T-helper 17 cell (primary cell): ENCODE measurements around the gene USP16. TPM values are rescaled to one million over a fixed set of nuclear protein-coding genes. Genes with fewer than 3 reads are reported as not detected.
"Not testable (repeated sequence)": the region's sequence is repeated elsewhere in the genome, so short reads cannot be mapped to it uniquely, and the experiment has no call there.

ENCODE experiments used
- ATAC-seq: fragments of 150-1000 bp; cut with Tn5 transposase; 2 replicates; pipeline ENCODE4 v1.10.0; 2021; ENCODE audit warnings: mild to moderate bottlenecking, moderate library complexity
- DNase-seq, 3 donors: peaks; one replicate each; pipeline versions ENCODE4 v3.0.0 to v3.0.0-alpha.2; 2020 to 2021
- H3K9me3 ChIP-seq: one replicate; pipeline ENCODE4 v1.7.0; 2013; ENCODE audit warnings: low read length, mild to moderate bottlenecking; ENCODE audit not compliant: control insufficient read depth, poor library complexity, severe bottlenecking
- H3K27ac Mint-ChIP-seq: one replicate; pipeline ENCODE4 v1.8.0; 2022; ENCODE audit warnings: mild to moderate bottlenecking, moderate library complexity, mixed read lengths
- H3K27me3 Mint-ChIP-seq: one replicate; pipeline ENCODE4 v1.8.0; 2022; ENCODE audit warnings: mixed read lengths
- H3K36me3 Mint-ChIP-seq: one replicate; pipeline ENCODE4 v1.8.0; 2022; ENCODE audit warnings: low read depth, mixed read lengths
- H3K4me1 Mint-ChIP-seq: one replicate; pipeline ENCODE4 v1.8.0; 2022; ENCODE audit warnings: mild to moderate bottlenecking, mixed read lengths
- H3K4me3 Mint-ChIP-seq: one replicate; pipeline ENCODE4 v1.8.0; 2022; ENCODE audit warnings: mild to moderate bottlenecking, moderate library complexity, mixed read lengths
- total RNA-seq, 4 donors: library from RNA in 2 of 4; stranded (reverse) in 2 of 4; gene quantifications; one replicate each; pipeline ENCODE4 v1.2.3 and lab custom pipeline; 2022 to 2026

USP16 gene
- total RNA-seq (10 to 100 TPM; 65.5 to 75.3 TPM), total RNA-seq (lab: John Stamatoyannopoulos, UW) (161 to 183 reads per million in 2 donors)

- H3K9me3 ChIP-seq = no peaks in the 10 kb centered on the region
- DNase-seq (peak; percentile 83 to 91 (median 86)), ATAC-seq (peak; percentile 92)
- Mint-ChIP-seq H3K27me3 (no peaks in the 10 kb centered on the region), H3K36me3 (peaks cover 3% of the 10 kb centered on the region), H3K27ac (peak within 1 kb of the TSS; percentile 100), H3K4me1 (peaks cover 30% of the 10 kb centered on the region), H3K4me3 (peak within 1 kb of the TSS; percentile 98)
These were observed at the start of gene USP16 for GRCh38 chr21:29024474-29025327. Gene USP16, plus strand, starts transcription at chr21:29024668. Its CDS starts 3,246 bp downstream, at chr21:29027914.

GRCh38 chr21:28975397-28975796 lies 49.1 kb upstream of the USP16 start:
- no peaks in the 10 kb centered on the region for H3K9me3 ChIP-seq
- peaks cover 15% of the 10 kb centered on the region for H3K36me3 Mint-ChIP-seq
- no peak for ATAC-seq
- peaks cover 14% of the 10 kb centered on the region for H3K4me1 Mint-ChIP-seq
- no peak overlapping the region for H3K4me3 Mint-ChIP-seq
- peak overlapping the region; percentile 63 for H3K27ac Mint-ChIP-seq
- no peak for DNase-seq
- H3K27me3 Mint-ChIP-seq = no peaks in the 10 kb centered on the region

- Mint-ChIP-seq H3K4me1 (peaks cover 18% of the 10 kb centered on the region), H3K4me3 (no peak overlapping the region), H3K36me3 (peaks cover 14% of the 10 kb centered on the region), H3K27me3 (no peaks in the 10 kb centered on the region), H3K27ac (no peak overlapping the region)
- H3K9me3 ChIP-seq = no peaks in the 10 kb centered on the region
- DNase-seq (no peak), ATAC-seq (no peak)
These were observed 45.4 kb upstream of the USP16 start for GRCh38 chr21:28979092-28979491.

GRCh38 chr21:28982637-28983036 lies 41.8 kb upstream of the USP16 start:
- peaks cover 10% of the 10 kb centered on the region for H3K4me1 Mint-ChIP-seq
- DNase-seq = no peak
- no peaks in the 10 kb centered on the region for H3K27me3 Mint-ChIP-seq
- no peaks in the 10 kb centered on the region for H3K9me3 ChIP-seq
- no peak overlapping the region for H3K4me3 Mint-ChIP-seq
- H3K36me3 Mint-ChIP-seq = peaks cover 13% of the 10 kb centered on the region
- H3K27ac Mint-ChIP-seq = peak overlapping the region; percentile 8
- no peak for ATAC-seq

GRCh38 chr21:28986677-28987076 lies 37.8 kb upstream of the USP16 start:
- Mint-ChIP-seq H3K27me3 (no peaks in the 10 kb centered on the region), H3K36me3 (peaks cover 9% of the 10 kb centered on the region), H3K27ac (no peak overlapping the region), H3K4me1 (peaks cover 15% of the 10 kb centered on the region), H3K4me3 (no peak overlapping the region)
- H3K9me3 ChIP-seq = no peaks in the 10 kb centered on the region
- ATAC-seq (no peak), DNase-seq (no peak)

GRCh38 chr21:28988146-28988545 lies 36.3 kb upstream of the USP16 start:
- not testable (repeated sequence) for H3K4me3 Mint-ChIP-seq, H3K9me3 ChIP-seq, ATAC-seq, DNase-seq, H3K27me3 Mint-ChIP-seq
- peaks cover 27% of the 10 kb centered on the region for H3K4me1 Mint-ChIP-seq
- H3K27ac Mint-ChIP-seq = peak overlapping the region; percentile 39
- peaks cover 16% of the 10 kb centered on the region for H3K36me3 Mint-ChIP-seq

GRCh38 chr21:28991861-28992525 lies 32.5 kb upstream of the USP16 start:
- H3K4me1 Mint-ChIP-seq = peaks cover 24% of the 10 kb centered on the region
- ATAC-seq (no peak), DNase-seq (no peak)
- H3K27ac Mint-ChIP-seq = peak overlapping the region; percentile 98
- H3K4me3 Mint-ChIP-seq = peak overlapping the region; percentile 99
- no peaks in the 10 kb centered on the region for H3K27me3 Mint-ChIP-seq
- peaks cover 9% of the 10 kb centered on the region for H3K36me3 Mint-ChIP-seq
- H3K9me3 ChIP-seq = no peaks in the 10 kb centered on the region

- Mint-ChIP-seq H3K27me3 (no peaks in the 10 kb centered on the region), H3K4me3 (peak within 1 kb of the TSS; percentile 99), H3K36me3 (peaks cover 9% of the 10 kb centered on the region), H3K27ac (peak within 1 kb of the TSS; percentile 98), H3K4me1 (peaks cover 22% of the 10 kb centered on the region)
- H3K9me3 ChIP-seq = no peaks in the 10 kb centered on the region
- DNase-seq (peak; percentile 95 to 98 (median 96)), ATAC-seq (peak; percentile 96)
These were observed 31.8 kb upstream of the USP16 start, which contains the start of gene LTN1 for GRCh38 chr21:28992526-28993292. Gene LTN1, minus strand, starts transcription at chr21:28992877. Its CDS starts 72 bp downstream, at chr21:28992805.

GRCh38 chr21:28993293-28993629 lies 31.2 kb upstream of the USP16 start:
- peak overlapping the region; percentile 99 for H3K4me3 Mint-ChIP-seq
- H3K36me3 Mint-ChIP-seq = peaks cover 9% of the 10 kb centered on the region
- peaks cover 23% of the 10 kb centered on the region for H3K4me1 Mint-ChIP-seq
- no peak for DNase-seq
- peak overlapping the region; percentile 98 for H3K27ac Mint-ChIP-seq
- ATAC-seq = no peak
- no peaks in the 10 kb centered on the region for H3K9me3 ChIP-seq
- H3K27me3 Mint-ChIP-seq = no peaks in the 10 kb centered on the region

- H3K36me3 Mint-ChIP-seq = peaks cover 5% of the 10 kb centered on the region
- H3K27me3 Mint-ChIP-seq = no peaks in the 10 kb centered on the region
- ATAC-seq (peak; percentile 100), DNase-seq (peak; percentile 90 to 93 (median 90))
- H3K4me1 Mint-ChIP-seq = peaks cover 13% of the 10 kb centered on the region
- H3K27ac Mint-ChIP-seq = peak overlapping the region; percentile 96
- no peaks in the 10 kb centered on the region for H3K9me3 ChIP-seq
- peak overlapping the region; percentile 89 for H3K4me3 Mint-ChIP-seq
These were observed 21.9 kb upstream of the USP16 start for GRCh38 chr21:29002442-29003144.

GRCh38 chr21:29005696-29006095 lies 18.8 kb upstream of the USP16 start:
- ATAC-seq (no peak), DNase-seq (no peak)
- H3K27ac Mint-ChIP-seq = no peak overlapping the region

GRCh38 chr21:29007135-29007534 lies 17.3 kb upstream of the USP16 start:
- Mint-ChIP-seq H3K27me3 (no peaks in the 10 kb centered on the region), H3K4me1 (peaks cover 4% of the 10 kb centered on the region), H3K36me3 (no peaks in the 10 kb centered on the region), H3K27ac (peak overlapping the region; percentile 21), H3K4me3 (no peak overlapping the region)
- ATAC-seq (no peak), DNase-seq (no peak)
- H3K9me3 ChIP-seq = no peaks in the 10 kb centered on the region

More at GRCh38 chr21:29005696-29006095, 18.8 kb upstream of the USP16 start:
- Mint-ChIP-seq H3K4me1 (peaks cover 4% of the 10 kb centered on the region), H3K27me3 (no peaks in the 10 kb centered on the region), H3K4me3 (no peak overlapping the region), H3K36me3 (no peaks in the 10 kb centered on the region)
- no peaks in the 10 kb centered on the region for H3K9me3 ChIP-seq
